Activated T-helper 2 cell treated with anti-CD3 and anti-CD28 coated beads, Interferon-gamma antibody, Interleukin-2, Interleukin-4, amounts not matched to agents 10 μg/mL and 5 μg/mL and 100 μg/mL, durations not matched to agents 14 hours and 24 hours and 36 hours (primary cell): Measurements from ENCODE around the gene PET117. TPM values are rescaled to one million over a fixed set of nuclear protein-coding genes. Genes with fewer than 3 reads are reported as not detected.
"Not testable (repeated sequence)": the region's sequence is repeated elsewhere in the genome, so short reads cannot be mapped to it uniquely, and the experiment has no call there.

Experiments
- DNase-seq: peaks from one replicate; pipeline ENCODE4 v3.0.0; 2021; ENCODE audit warnings: low spot score
- H3K27ac Mint-ChIP-seq: one replicate; pipeline ENCODE4 v1.8.0; 2021; ENCODE audit warnings: mixed read lengths
- H3K27me3 Mint-ChIP-seq: one replicate; pipeline ENCODE4 v1.8.0; 2021; ENCODE audit warnings: low read depth, mixed read lengths
- H3K36me3 Mint-ChIP-seq: one replicate; pipeline ENCODE4 v1.8.0; 2021; ENCODE audit warnings: low read depth, mixed read lengths
- H3K4me1 Mint-ChIP-seq: one replicate; pipeline ENCODE4 v1.8.0; 2021; ENCODE audit warnings: low read depth, mixed read lengths
- H3K4me3 Mint-ChIP-seq: one replicate; pipeline ENCODE4 v1.8.0; 2021; ENCODE audit warnings: low read depth, mild to moderate bottlenecking, moderate library complexity, mixed read lengths
- H3K9me3 Mint-ChIP-seq: one replicate; pipeline ENCODE4 v1.8.0; 2021; ENCODE audit warnings: mixed read lengths
- intact Hi-C: fragments of 100-400 bp; cut with micrococcal nuclease; formaldehyde crosslinking; loops from one replicate; pipeline ENCODE4 v1.15.1; 2023
- total RNA-seq: library from RNA; stranded (reverse); gene quantifications from 2 replicates; pipeline ENCODE4 v1.2.3, GENCODE V29; 2022

The PET117 gene
- total RNA-seq, 1 donor from 2014 or later, result 17.0 TPM

- no peak for DNase-seq
- no peak overlapping the region for H3K4me3 Mint-ChIP-seq
- H3K36me3 Mint-ChIP-seq, result peaks cover 62% of the 10 kb centered on the region
- H3K9me3 Mint-ChIP-seq, result no peaks in the 10 kb centered on the region
- H3K4me1 Mint-ChIP-seq, result peaks cover 5% of the 10 kb centered on the region
- intact Hi-C loops, result no loop called here
- H3K27ac Mint-ChIP-seq, result no peak overlapping the region
- H3K27me3 Mint-ChIP-seq, result no peaks in the 10 kb centered on the region
Measured at GRCh38 chr20:18172379-18172778, 34.7 kb downstream of the PET117 start.

GRCh38 chr20:18174906-18175683, 37.4 kb downstream of the PET117 start:
- no peak overlapping the region for H3K27ac Mint-ChIP-seq
- no peaks in the 10 kb centered on the region for H3K27me3 Mint-ChIP-seq
- no peak overlapping the region for H3K4me3 Mint-ChIP-seq
- H3K36me3 Mint-ChIP-seq, result peaks cover 73% of the 10 kb centered on the region
- H3K9me3 Mint-ChIP-seq, result peaks cover 2% of the 10 kb centered on the region
- H3K4me1 Mint-ChIP-seq, result peaks cover 2% of the 10 kb centered on the region
- intact Hi-C loops, result no loop called here
- DNase-seq, result no peak

GRCh38 chr20:18176318-18176785, 38.7 kb downstream of the PET117 start:
- H3K27ac Mint-ChIP-seq, result no peak overlapping the region

GRCh38 chr20:18180366-18180765, 42.7 kb downstream of the PET117 start:
- H3K4me3 Mint-ChIP-seq, H3K9me3 Mint-ChIP-seq, H3K27ac Mint-ChIP-seq, H3K4me1 Mint-ChIP-seq, intact Hi-C loops, DNase-seq, H3K27me3 Mint-ChIP-seq: not testable (repeated sequence)
- H3K36me3 Mint-ChIP-seq, result peaks cover 77% of the 10 kb centered on the region

More at GRCh38 chr20:18176318-18176785, 38.7 kb downstream of the PET117 start:
- no peak overlapping the region for H3K4me3 Mint-ChIP-seq
- intact Hi-C loops, result no loop called here
- peaks cover 75% of the 10 kb centered on the region for H3K36me3 Mint-ChIP-seq
- no peaks in the 10 kb centered on the region for H3K4me1 Mint-ChIP-seq
- H3K27me3 Mint-ChIP-seq, result no peaks in the 10 kb centered on the region
- no peak for DNase-seq
- H3K9me3 Mint-ChIP-seq, result peaks cover 7% of the 10 kb centered on the region

- H3K27me3 Mint-ChIP-seq, result no peaks in the 10 kb centered on the region
- no peak overlapping the region for H3K4me3 Mint-ChIP-seq
- intact Hi-C loops, result no loop called here
- peaks cover 7% of the 10 kb centered on the region for H3K9me3 Mint-ChIP-seq
- no peak overlapping the region for H3K27ac Mint-ChIP-seq
- H3K36me3 Mint-ChIP-seq, result peaks cover 76% of the 10 kb centered on the region
- no peaks in the 10 kb centered on the region for H3K4me1 Mint-ChIP-seq
- no peak for DNase-seq
Measured at GRCh38 chr20:18180815-18181214, 43.2 kb downstream of the PET117 start.

- intact Hi-C loops, result no loop called here
- Mint-ChIP-seq H3K36me3 (peaks cover 44% of the 10 kb centered on the region), H3K4me1 (peaks cover 6% of the 10 kb centered on the region), H3K9me3 (no peaks in the 10 kb centered on the region), H3K27me3 (no peaks in the 10 kb centered on the region), H3K27ac (no peak overlapping the region), H3K4me3 (no peak overlapping the region)
- DNase-seq, result no peak
Measured at GRCh38 chr20:18187020-18187419, 49.4 kb downstream of the PET117 start.

- H3K4me1 Mint-ChIP-seq, result peaks cover 6% of the 10 kb centered on the region
- DNase-seq, result no peak
- H3K27ac Mint-ChIP-seq, result no peak overlapping the region
- intact Hi-C loops, result no loop called here
- no peaks in the 10 kb centered on the region for H3K9me3 Mint-ChIP-seq
- peaks cover 33% of the 10 kb centered on the region for H3K36me3 Mint-ChIP-seq
- H3K4me3 Mint-ChIP-seq, result no peak overlapping the region
- H3K27me3 Mint-ChIP-seq, result no peaks in the 10 kb centered on the region
Measured at GRCh38 chr20:18188434-18188833, 50.8 kb downstream of the PET117 start.

GRCh38 chr20:18190338-18191233, 52.9 kb downstream of the PET117 start:
- H3K27me3 Mint-ChIP-seq, result no peaks in the 10 kb centered on the region
- peaks cover 6% of the 10 kb centered on the region for H3K4me1 Mint-ChIP-seq
- no peaks in the 10 kb centered on the region for H3K9me3 Mint-ChIP-seq
- H3K36me3 Mint-ChIP-seq, result peaks cover 20% of the 10 kb centered on the region
- H3K27ac Mint-ChIP-seq, result no peak overlapping the region
- DNase-seq, result no peak
- intact Hi-C loops, result no loop called here
- no peak overlapping the region for H3K4me3 Mint-ChIP-seq

GRCh38 chr20:18191306-18191705, 53.6 kb downstream of the PET117 start:
- H3K27me3 Mint-ChIP-seq, result no peaks in the 10 kb centered on the region
- H3K36me3 Mint-ChIP-seq, result peaks cover 15% of the 10 kb centered on the region
- H3K9me3 Mint-ChIP-seq, result no peaks in the 10 kb centered on the region
- intact Hi-C loops, result no loop called here
- no peak overlapping the region for H3K27ac Mint-ChIP-seq
- no peak for DNase-seq
- no peak overlapping the region for H3K4me3 Mint-ChIP-seq
- H3K4me1 Mint-ChIP-seq, result peaks cover 6% of the 10 kb centered on the region

Other genes starting within 250 kb of the PET117 start
- gene SNX5, start 169.1 kb upstream of the PET117 start, total RNA-seq, result 225 and 231 TPM in 2 replicates
- 30.0 and 33.0 TPM in 2 replicates for gene MGME1, start 168.8 kb upstream of the PET117 start, total RNA-seq
- not detected in 2 replicates for gene OVOL2, start 79.9 kb upstream of the PET117 start, total RNA-seq
- gene KAT14, start within 50 bp of the PET117 start, total RNA-seq, result 15.3 and 16.5 TPM in 2 replicates
- 8.7 and 10.0 TPM in 2 replicates for gene ZNF133, start 150.7 kb downstream of the PET117 start, total RNA-seq